ENCODE results near the gene ABHD14A.

DNA sequence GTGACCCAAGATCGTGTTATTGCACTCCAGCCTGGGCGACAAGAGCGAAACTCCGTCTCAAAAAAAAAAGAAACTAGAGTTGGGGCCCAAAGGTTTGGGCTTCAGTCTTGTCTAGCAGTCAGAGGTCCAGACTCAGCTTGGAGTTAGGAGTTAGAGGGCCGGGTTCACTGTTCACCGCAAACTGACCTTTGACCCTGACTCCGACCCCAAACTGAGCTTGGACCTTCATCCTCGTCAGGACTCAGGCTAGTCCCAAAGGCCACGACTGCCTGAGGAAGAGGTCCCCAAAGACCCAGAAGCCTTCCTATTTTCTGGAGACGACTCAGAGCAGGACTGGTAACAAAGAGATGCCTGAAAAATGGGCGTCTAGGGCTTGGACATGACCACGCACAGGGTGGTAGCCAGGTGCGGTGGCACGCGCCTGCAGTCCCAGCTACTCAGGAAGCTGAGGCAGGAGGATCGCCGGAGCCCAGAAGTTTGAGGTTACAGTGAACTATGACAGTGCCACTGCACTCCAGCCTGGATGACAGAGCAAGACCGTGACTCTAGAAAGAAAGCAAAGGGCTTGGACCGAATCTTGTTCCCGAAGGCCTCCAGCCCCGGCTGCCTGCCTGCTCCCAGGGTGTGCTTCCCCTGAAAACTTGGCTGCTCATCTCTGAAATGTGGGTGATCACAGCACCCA is 43.6 kb downstream of the ABHD14A start:
- TF ChIP-seq, protein P1, sequence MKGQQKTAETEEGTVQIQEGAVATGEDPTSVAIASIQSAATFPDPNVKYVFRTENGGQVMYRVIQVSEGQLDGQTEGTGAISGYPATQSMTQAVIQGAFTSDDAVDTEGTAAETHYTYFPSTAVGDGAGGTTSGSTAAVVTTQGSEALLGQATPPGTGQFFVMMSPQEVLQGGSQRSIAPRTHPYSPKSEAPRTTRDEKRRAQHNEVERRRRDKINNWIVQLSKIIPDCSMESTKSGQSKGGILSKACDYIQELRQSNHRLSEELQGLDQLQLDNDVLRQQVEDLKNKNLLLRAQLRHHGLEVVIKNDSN (IDR thresholded peaks at IDR 0.05), result no peak
- TF ChIP-seq FOXM1 (IDR thresholded peaks at IDR 0.05; ENCODE audit: borderline replicate concordance, low read depth) (no peak), RAD21 (IDR thresholded peaks at IDR 0.05; ENCODE audit: low read depth) (no peak), TAF1 (IDR thresholded peaks at IDR 0.05; ENCODE audit: low read depth) (no peak), TCF12 (IDR thresholded peaks at IDR 0.05; ENCODE audit: low read depth) (no peak), YY1 (IDR thresholded peaks at IDR 0.05; ENCODE audit: low read depth) (no peak), EP300 (IDR thresholded peaks at IDR 0.05; ENCODE audit: borderline replicate concordance) (no peak)
- TF ChIP-seq, protein P2, sequence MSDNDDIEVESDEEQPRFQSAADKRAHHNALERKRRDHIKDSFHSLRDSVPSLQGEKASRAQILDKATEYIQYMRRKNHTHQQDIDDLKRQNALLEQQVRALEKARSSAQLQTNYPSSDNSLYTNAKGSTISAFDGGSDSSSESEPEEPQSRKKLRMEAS (IDR thresholded peaks at IDR 0.05), result no peak
